ENCODE data around the gene LDAF1. TPM values are rescaled to one million over a fixed set of nuclear protein-coding genes. Genes with fewer than 3 reads are reported as not detected.

The LDAF1 gene
- total RNA-seq, 1 donor, result 65.5 TPM

- H3K4me2 ChIP-seq (ENCODE audit: insufficient read depth, low read length), result no peak overlapping the region
- DNase-seq (ENCODE audit: insufficient read length, low spot score, missing footprints), result no peak
- H3K27ac ChIP-seq (ENCODE audit: low read depth, low read length), result no peak overlapping the region
- H3K9me3 ChIP-seq (ENCODE audit: low read depth, low read length), result no peaks in the 10 kb centered on the region
- H3K36me3 ChIP-seq (ENCODE audit: insufficient read depth, low read length), result no peaks in the 10 kb centered on the region
- peaks cover 41% of the 10 kb centered on the region for H3K27me3 ChIP-seq (ENCODE audit: insufficient read depth, low read length)
- H4K20me1 ChIP-seq (ENCODE audit: insufficient read depth, low read length), result no peaks in the 10 kb centered on the region
- no peak for TF ChIP-seq CTCF (IDR thresholded peaks at IDR 0.05; ENCODE audit: extremely low read depth, low read depth, low read length)
- H3K4me1 ChIP-seq (ENCODE audit: insufficient read depth, low read length), result peaks cover 11% of the 10 kb centered on the region
- H3K4me3 ChIP-seq (ENCODE audit: insufficient read depth, low read length), result no peak overlapping the region
- H3K79me2 ChIP-seq (ENCODE audit: insufficient read depth, low read length), result no peaks in the 10 kb centered on the region
- H2AFZ ChIP-seq (ENCODE audit: low read length), result no peak overlapping the region
Measured at GRCh38 chr16:21197112-21197511, 38.6 kb downstream of the LDAF1 start.

- no peak for TF ChIP-seq CTCF (IDR thresholded peaks at IDR 0.05; ENCODE audit: extremely low read depth, low read depth, low read length)
- H3K27me3 ChIP-seq (ENCODE audit: insufficient read depth, low read length), result peaks cover 46% of the 10 kb centered on the region
Measured at GRCh38 chr16:21197621-21198020, 39.1 kb downstream of the LDAF1 start.

GRCh38 chr16:21199607-21200218 lies 41.2 kb downstream of the LDAF1 start:
- DNase-seq (ENCODE audit: insufficient read length, low spot score, missing footprints), result no peak
- no peaks in the 10 kb centered on the region for H3K79me2 ChIP-seq (ENCODE audit: insufficient read depth, low read length)
- H3K27ac ChIP-seq (ENCODE audit: low read depth, low read length), result no peak overlapping the region
- peaks cover 7% of the 10 kb centered on the region for H3K4me1 ChIP-seq (ENCODE audit: insufficient read depth, low read length)
- H3K4me2 ChIP-seq (ENCODE audit: insufficient read depth, low read length), result no peak overlapping the region
- no peak overlapping the region for H2AFZ ChIP-seq (ENCODE audit: low read length)
- H3K27me3 ChIP-seq (ENCODE audit: insufficient read depth, low read length), result peaks cover 62% of the 10 kb centered on the region
- no peak overlapping the region for H3K4me3 ChIP-seq (ENCODE audit: insufficient read depth, low read length)
- H3K9me3 ChIP-seq (ENCODE audit: low read depth, low read length), result no peaks in the 10 kb centered on the region
- no peaks in the 10 kb centered on the region for H3K36me3 ChIP-seq (ENCODE audit: insufficient read depth, low read length)
- TF ChIP-seq CTCF (IDR thresholded peaks at IDR 0.05; ENCODE audit: extremely low read depth, low read depth, low read length), result no peak
- H4K20me1 ChIP-seq (ENCODE audit: insufficient read depth, low read length), result no peaks in the 10 kb centered on the region

More at GRCh38 chr16:21197621-21198020, 39.1 kb downstream of the LDAF1 start:
- H2AFZ ChIP-seq (ENCODE audit: low read length), result no peak overlapping the region
- no peak overlapping the region for H3K4me2 ChIP-seq (ENCODE audit: insufficient read depth, low read length)
- no peaks in the 10 kb centered on the region for H3K36me3 ChIP-seq (ENCODE audit: insufficient read depth, low read length)
- no peak overlapping the region for H3K4me3 ChIP-seq (ENCODE audit: insufficient read depth, low read length)
- H3K79me2 ChIP-seq (ENCODE audit: insufficient read depth, low read length), result no peaks in the 10 kb centered on the region
- peaks cover 11% of the 10 kb centered on the region for H3K4me1 ChIP-seq (ENCODE audit: insufficient read depth, low read length)
- no peak for DNase-seq (ENCODE audit: insufficient read length, low spot score, missing footprints)
- H4K20me1 ChIP-seq (ENCODE audit: insufficient read depth, low read length), result no peaks in the 10 kb centered on the region
- H3K27ac ChIP-seq (ENCODE audit: low read depth, low read length), result no peak overlapping the region
- no peaks in the 10 kb centered on the region for H3K9me3 ChIP-seq (ENCODE audit: low read depth, low read length)

GRCh38 chr16:21203155-21203797 lies 44.8 kb downstream of the LDAF1 start:
- no peak overlapping the region for H3K4me2 ChIP-seq (ENCODE audit: insufficient read depth, low read length)
- no peak for TF ChIP-seq CTCF (IDR thresholded peaks at IDR 0.05; ENCODE audit: extremely low read depth, low read depth, low read length)
- H3K4me1 ChIP-seq (ENCODE audit: insufficient read depth, low read length), result no peaks in the 10 kb centered on the region
- H3K27me3 ChIP-seq (ENCODE audit: insufficient read depth, low read length), result peaks cover 53% of the 10 kb centered on the region
- H4K20me1 ChIP-seq (ENCODE audit: insufficient read depth, low read length), result no peaks in the 10 kb centered on the region
- no peak overlapping the region for H3K27ac ChIP-seq (ENCODE audit: low read depth, low read length)
- H3K4me3 ChIP-seq (ENCODE audit: insufficient read depth, low read length), result no peak overlapping the region
- no peak for DNase-seq (ENCODE audit: insufficient read length, low spot score, missing footprints)
- no peaks in the 10 kb centered on the region for H3K36me3 ChIP-seq (ENCODE audit: insufficient read depth, low read length)
- H3K9me3 ChIP-seq (ENCODE audit: low read depth, low read length), result no peaks in the 10 kb centered on the region
- no peak overlapping the region for H2AFZ ChIP-seq (ENCODE audit: low read length)
- H3K79me2 ChIP-seq (ENCODE audit: insufficient read depth, low read length), result no peaks in the 10 kb centered on the region
